ENCODE results near the gene LOXHD1.

LOXHD1 gene

GRCh38 chr18:46679846-46680598 lies 23.0 kb upstream of the LOXHD1 start:
- Mint-ChIP-seq H3K4me1 (peaks cover 14% of the 10 kb centered on the region), H3K27ac (no peak overlapping the region), H3K9me3 (peaks cover 2% of the 10 kb centered on the region), H3K36me3 (no peaks in the 10 kb centered on the region), H3K27me3 (peaks cover 16% of the 10 kb centered on the region), H3K4me3 (no peak overlapping the region)
- ATAC-seq, result no peak

DNA sequence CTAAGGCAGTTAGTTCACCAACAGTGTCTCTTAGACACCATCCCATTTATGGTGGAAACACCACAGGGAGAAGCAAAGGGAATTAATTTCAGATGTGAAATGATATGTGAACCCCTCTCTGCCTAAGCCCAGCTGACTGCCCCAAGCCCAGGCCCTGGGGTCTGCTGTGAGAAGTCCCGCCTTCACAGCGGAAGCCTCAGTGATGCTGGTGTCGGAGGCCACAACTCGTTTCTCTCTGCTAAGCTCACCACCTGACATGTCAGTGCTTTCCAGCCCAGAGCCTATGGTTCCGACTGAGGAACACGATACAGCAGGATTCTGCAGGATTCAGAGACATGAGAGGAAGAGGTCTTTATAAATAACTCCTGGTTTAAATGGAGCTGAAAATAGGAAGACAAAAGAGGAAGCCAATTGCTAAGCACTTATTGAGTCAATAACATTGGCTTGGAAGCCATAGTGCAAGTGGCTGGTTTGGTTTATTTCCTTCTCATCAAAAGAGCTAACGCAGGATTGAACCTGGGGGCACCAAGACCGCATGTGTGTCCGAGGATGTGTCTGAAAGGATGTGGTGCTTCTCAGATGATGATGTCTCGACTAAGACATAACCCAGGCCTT lies 21.9 kb upstream of the LOXHD1 start:
- H3K27me3 Mint-ChIP-seq, result peaks cover 26% of the 10 kb centered on the region
- H3K9me3 Mint-ChIP-seq, result peaks cover 2% of the 10 kb centered on the region
- no peaks in the 10 kb centered on the region for H3K36me3 Mint-ChIP-seq
- H3K4me3 Mint-ChIP-seq, result no peak overlapping the region
- H3K27ac Mint-ChIP-seq, result no peak overlapping the region
- ATAC-seq, result no peak
- H3K4me1 Mint-ChIP-seq, result peaks cover 14% of the 10 kb centered on the region

DNA sequence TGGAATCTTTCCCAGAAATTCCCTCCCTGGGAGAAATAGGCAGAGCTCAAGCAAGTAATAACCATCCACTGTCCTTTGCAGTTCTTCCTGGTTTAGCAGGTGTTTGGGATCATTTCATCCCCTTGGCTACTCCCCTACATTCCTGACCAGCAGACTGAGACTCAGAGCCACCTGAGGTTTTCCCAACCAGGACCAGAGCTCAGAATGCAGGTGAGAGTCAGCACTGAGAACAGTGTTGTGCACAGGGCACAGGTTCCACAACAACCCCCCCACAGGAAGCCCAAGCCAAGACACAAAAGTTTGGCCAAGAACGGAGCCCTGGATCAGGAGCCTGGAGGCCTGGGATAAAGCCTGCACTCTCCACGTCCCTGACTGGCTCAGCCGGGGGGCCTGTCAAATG lies 21.0 kb upstream of the LOXHD1 start:
- ATAC-seq, result no peak
- Mint-ChIP-seq H3K27me3 (peaks cover 28% of the 10 kb centered on the region), H3K9me3 (no peaks in the 10 kb centered on the region), H3K4me3 (no peak overlapping the region), H3K4me1 (peaks cover 14% of the 10 kb centered on the region), H3K36me3 (no peaks in the 10 kb centered on the region), H3K27ac (no peak overlapping the region)

- no peaks in the 10 kb centered on the region for H3K36me3 Mint-ChIP-seq
- ATAC-seq, result no peak
- peaks cover 28% of the 10 kb centered on the region for H3K27me3 Mint-ChIP-seq
- no peaks in the 10 kb centered on the region for H3K9me3 Mint-ChIP-seq
- H3K4me1 Mint-ChIP-seq, result peaks cover 14% of the 10 kb centered on the region
- no peak overlapping the region for H3K27ac Mint-ChIP-seq
- H3K4me3 Mint-ChIP-seq, result no peak overlapping the region
Measured at GRCh38 chr18:46677611-46678010, 20.6 kb upstream of the LOXHD1 start.

GRCh38 chr18:46676182-46676835 lies 19.3 kb upstream of the LOXHD1 start:
- H3K9me3 Mint-ChIP-seq, result no peaks in the 10 kb centered on the region
- no peak overlapping the region for H3K4me3 Mint-ChIP-seq
- H3K27ac Mint-ChIP-seq, result no peak overlapping the region
- ATAC-seq, result no peak
- peaks cover 13% of the 10 kb centered on the region for H3K4me1 Mint-ChIP-seq
- H3K36me3 Mint-ChIP-seq, result no peaks in the 10 kb centered on the region
- H3K27me3 Mint-ChIP-seq, result peaks cover 25% of the 10 kb centered on the region

- peaks cover under 1% of the 10 kb centered on the region for H3K4me1 Mint-ChIP-seq
- H3K9me3 Mint-ChIP-seq, result no peaks in the 10 kb centered on the region
- H3K4me3 Mint-ChIP-seq, result no peak overlapping the region
- ATAC-seq, result no peak
- no peak overlapping the region for H3K27ac Mint-ChIP-seq
- H3K36me3 Mint-ChIP-seq, result no peaks in the 10 kb centered on the region
- H3K27me3 Mint-ChIP-seq, result peaks cover 20% of the 10 kb centered on the region
Measured at GRCh38 chr18:46675112-46675511, 18.1 kb upstream of the LOXHD1 start.

GRCh38 chr18:46672062-46672970 lies 15.3 kb upstream of the LOXHD1 start:
- H3K27ac Mint-ChIP-seq, result no peak overlapping the region
- no peak overlapping the region for H3K4me3 Mint-ChIP-seq
- no peaks in the 10 kb centered on the region for H3K4me1 Mint-ChIP-seq
- peaks cover 30% of the 10 kb centered on the region for H3K27me3 Mint-ChIP-seq
- no peaks in the 10 kb centered on the region for H3K9me3 Mint-ChIP-seq
- H3K36me3 Mint-ChIP-seq, result no peaks in the 10 kb centered on the region
- peak; percentile 47 for ATAC-seq

DNA sequence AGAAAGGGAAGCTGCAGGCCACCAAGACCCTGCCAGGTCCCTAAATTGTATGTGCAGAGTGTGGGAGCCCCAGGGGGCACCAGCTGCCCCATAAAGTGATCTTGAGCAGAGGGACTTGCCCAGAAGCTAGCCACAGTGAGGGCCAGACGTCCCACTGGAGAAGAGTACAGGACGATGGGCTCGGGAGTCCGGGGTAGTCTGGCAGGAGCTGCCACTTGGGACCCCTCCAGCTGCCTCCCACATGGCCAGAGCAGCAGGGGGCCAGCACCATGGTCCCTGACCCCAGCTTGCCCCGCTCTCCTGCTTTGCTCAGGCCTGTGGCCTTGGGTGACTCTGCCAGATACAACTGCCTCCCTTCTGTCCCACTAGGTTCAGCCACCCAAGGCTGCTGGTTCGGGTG lies 11.7 kb upstream of the LOXHD1 start:
- Mint-ChIP-seq H3K4me3 (no peak overlapping the region), H3K27me3 (peaks cover 34% of the 10 kb centered on the region), H3K36me3 (no peaks in the 10 kb centered on the region), H3K27ac (no peak overlapping the region), H3K4me1 (no peaks in the 10 kb centered on the region), H3K9me3 (no peaks in the 10 kb centered on the region)
- no peak for ATAC-seq

GRCh38 chr18:46668135-46668534 lies 11.1 kb upstream of the LOXHD1 start:
- Mint-ChIP-seq H3K4me3 (no peak overlapping the region), H3K4me1 (no peaks in the 10 kb centered on the region), H3K27me3 (peaks cover 39% of the 10 kb centered on the region), H3K9me3 (no peaks in the 10 kb centered on the region), H3K36me3 (no peaks in the 10 kb centered on the region), H3K27ac (no peak overlapping the region)
- no peak for ATAC-seq

DNA sequence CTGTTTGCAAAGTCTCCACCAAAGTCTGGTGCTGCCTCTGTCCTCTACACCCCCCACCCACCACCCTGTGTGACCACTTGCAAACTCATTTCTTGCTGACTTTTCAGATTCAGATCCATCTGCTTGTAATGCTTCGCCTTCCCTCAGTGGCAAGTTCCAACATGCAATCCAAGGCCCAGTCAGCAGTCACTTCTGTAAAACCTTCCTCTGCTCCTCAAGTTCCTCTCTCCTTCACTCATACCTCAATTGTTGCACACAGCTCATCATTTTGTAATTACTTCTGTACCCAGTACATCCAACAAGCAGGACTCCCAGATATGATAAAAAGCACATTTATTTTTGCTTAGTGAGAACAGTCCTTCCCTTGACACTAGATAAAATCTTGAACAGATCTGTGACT lies 6.5 kb upstream of the LOXHD1 start:
- Mint-ChIP-seq H3K27me3 (peaks cover 35% of the 10 kb centered on the region), H3K9me3 (no peaks in the 10 kb centered on the region), H3K27ac (no peak overlapping the region), H3K4me1 (no peaks in the 10 kb centered on the region), H3K4me3 (no peak overlapping the region), H3K36me3 (no peaks in the 10 kb centered on the region)
- no peak for ATAC-seq

DNA sequence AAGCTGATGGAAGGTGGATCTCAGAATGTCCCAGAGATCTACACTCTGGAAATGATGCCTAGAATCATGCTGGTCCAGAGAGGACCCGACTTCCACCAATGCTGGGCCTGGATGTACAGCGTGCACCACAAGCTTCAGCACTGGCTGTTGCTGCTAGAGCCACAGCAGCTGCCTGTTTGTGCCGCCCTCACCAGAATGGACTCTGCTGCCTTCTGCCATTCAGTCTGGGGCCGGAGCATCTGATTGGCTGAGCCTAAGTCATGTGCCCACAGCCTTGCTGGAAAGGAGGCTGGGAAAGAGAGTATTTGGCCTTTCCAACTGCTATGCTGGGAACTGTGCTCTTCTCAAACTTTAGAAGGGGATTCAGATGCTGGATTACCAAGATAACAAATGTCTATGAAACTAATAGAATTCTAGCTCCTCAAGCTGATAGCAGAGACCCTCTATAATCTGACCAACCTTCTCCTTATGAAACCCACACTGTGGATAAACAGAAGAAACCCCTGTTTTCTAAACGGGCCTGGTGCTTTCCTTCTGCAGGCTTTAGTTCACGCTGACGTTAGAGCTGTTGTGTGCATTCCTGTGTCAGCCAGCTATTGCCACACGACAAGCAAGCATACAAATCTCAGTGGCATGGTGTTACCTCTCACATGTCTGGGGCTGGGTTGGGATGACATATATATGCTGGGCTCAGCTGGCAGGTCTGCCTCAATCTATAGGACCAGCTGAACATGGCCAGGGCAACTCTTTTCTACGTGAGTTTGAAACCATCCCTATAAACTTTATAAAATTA lies 4.1 kb upstream of the LOXHD1 start:
- peaks cover 33% of the 10 kb centered on the region for H3K27me3 Mint-ChIP-seq
- no peaks in the 10 kb centered on the region for H3K36me3 Mint-ChIP-seq
- H3K4me3 Mint-ChIP-seq, result no peak overlapping the region
- H3K27ac Mint-ChIP-seq, result no peak overlapping the region
- H3K4me1 Mint-ChIP-seq, result no peaks in the 10 kb centered on the region
- no peak for ATAC-seq
- no peaks in the 10 kb centered on the region for H3K9me3 Mint-ChIP-seq

GRCh38 chr18:46659484-46659883 lies 2.5 kb upstream of the LOXHD1 start:
- Mint-ChIP-seq H3K9me3 (no peaks in the 10 kb centered on the region), H3K4me1 (no peaks in the 10 kb centered on the region), H3K4me3 (no peak overlapping the region), H3K27ac (no peak overlapping the region), H3K27me3 (peaks cover 18% of the 10 kb centered on the region), H3K36me3 (no peaks in the 10 kb centered on the region)
- ATAC-seq, result no peak

- no peaks in the 10 kb centered on the region for H3K27me3 Mint-ChIP-seq
- H3K9me3 Mint-ChIP-seq, result no peaks in the 10 kb centered on the region
- H3K4me3 Mint-ChIP-seq, result no peak overlapping the region
- H3K4me1 Mint-ChIP-seq, result no peaks in the 10 kb centered on the region
- no peak for ATAC-seq
- H3K36me3 Mint-ChIP-seq, result no peaks in the 10 kb centered on the region
- no peak overlapping the region for H3K27ac Mint-ChIP-seq
Measured at GRCh38 chr18:46656326-46657114, 500 bp downstream of the LOXHD1 start.

DNA sequence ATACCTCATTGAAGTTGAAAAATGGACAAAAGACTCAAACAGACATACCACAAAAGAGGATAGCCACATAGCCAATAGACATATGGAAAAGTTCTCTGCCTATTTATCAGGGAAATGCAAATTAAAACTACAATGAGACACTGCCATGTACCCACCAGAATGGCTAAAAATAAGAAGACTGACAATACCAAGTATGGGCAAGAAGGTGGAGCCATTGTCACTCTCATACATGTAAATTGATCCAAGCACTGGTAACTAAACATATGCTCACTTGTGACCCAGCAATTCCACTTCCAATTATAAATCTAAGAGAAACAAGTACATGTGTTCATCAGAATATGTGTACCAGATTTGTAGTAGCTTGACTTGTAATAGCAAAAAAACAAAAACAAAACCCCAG lies 4.6 kb downstream of the LOXHD1 start:
- ATAC-seq, result no peak
- H3K27me3 Mint-ChIP-seq, result peaks cover 3% of the 10 kb centered on the region
- H3K9me3 Mint-ChIP-seq, result no peaks in the 10 kb centered on the region
- no peaks in the 10 kb centered on the region for H3K4me1 Mint-ChIP-seq
- no peak overlapping the region for H3K27ac Mint-ChIP-seq
- H3K4me3 Mint-ChIP-seq, result no peak overlapping the region
- H3K36me3 Mint-ChIP-seq, result no peaks in the 10 kb centered on the region

Measured in stimulated activated memory B cell treated with anti-CD40 and anti-IgM and Interleukin-4, amounts not matched to agents 10 μg/mL and 1 μg/mL and 100 μg/mL, for 72 hours (primary cell).